ENCODE results near the gene MED7.
A peak's percentile ranks its signal among the peaks of the same experiment; 100 is the strongest.
"Not testable (repeated sequence)": the region's sequence is repeated elsewhere in the genome, so short reads cannot be mapped to it uniquely, and the experiment has no call there.

MED7 gene, protein sequence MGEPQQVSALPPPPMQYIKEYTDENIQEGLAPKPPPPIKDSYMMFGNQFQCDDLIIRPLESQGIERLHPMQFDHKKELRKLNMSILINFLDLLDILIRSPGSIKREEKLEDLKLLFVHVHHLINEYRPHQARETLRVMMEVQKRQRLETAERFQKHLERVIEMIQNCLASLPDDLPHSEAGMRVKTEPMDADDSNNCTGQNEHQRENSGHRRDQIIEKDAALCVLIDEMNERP

DNA sequence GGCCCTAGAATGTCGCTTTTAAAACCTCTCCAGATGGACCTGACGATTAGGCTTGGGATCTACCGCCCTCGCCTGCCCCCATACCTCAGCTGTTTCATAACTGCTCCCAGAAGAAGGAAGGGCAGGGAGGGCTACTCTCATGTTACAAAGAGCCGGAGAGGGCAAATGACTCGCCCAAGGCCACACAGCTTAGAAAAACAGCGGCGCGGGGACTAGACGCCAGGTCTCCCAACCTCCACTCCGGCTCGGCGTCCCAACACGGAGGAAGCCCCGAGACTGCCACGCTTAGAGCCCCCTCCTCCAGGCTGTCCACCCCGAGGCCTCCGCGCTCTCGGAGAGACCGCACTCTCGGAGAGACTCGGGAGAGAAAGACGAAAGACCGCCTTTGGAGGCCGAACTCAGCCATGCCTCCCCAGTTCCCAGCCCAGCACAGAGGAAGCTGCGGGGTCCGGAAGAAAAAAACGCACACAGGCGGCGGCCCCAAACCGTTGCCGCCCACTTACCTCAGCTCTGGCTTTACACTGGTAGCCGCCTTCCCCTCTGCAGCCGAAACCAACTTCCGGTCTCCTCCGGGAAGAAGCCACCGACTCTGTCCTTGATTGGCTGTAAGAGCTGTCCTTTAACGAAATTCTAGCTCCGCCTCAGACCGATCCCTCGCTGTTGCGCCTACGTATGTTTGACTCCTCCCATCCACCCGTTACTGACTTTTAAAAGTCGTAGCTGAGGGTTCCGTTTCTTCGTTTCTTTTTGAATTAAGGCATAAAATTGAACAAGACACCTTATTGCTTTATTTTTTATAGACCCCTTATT is at the start of gene MED7:
Gene MED7, minus strand, starts transcription at position 549 of the 810 bp plus-strand sequence. CDS start 3,434 bp downstream, outside the sequence.
- peak; percentile 91 for DNase-seq

GRCh38 chr5:157189223-157189622 is 46.6 kb upstream of the MED7 start:
- peak; percentile 54 for DNase-seq

DNA sequence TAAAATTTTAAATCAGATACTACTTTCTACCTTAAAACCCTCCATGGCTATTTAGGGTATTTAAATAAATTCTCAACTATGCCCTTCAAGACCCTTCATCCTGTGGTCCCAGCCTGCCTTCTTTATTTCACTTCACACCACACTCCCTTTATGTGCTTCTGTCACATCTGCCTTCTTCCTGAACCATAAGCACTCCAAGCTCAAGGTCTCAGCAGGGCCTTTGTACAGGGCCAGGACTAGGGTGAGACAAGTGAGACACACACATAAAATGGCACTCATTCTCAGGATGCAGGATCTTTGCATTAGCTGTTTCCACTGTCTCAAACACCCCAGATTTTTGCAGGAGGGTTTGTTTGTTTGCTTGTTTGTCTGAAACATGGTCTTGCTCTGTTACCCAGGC is 45.6 kb upstream of the MED7 start:
- DNase-seq = no peak

DNA sequence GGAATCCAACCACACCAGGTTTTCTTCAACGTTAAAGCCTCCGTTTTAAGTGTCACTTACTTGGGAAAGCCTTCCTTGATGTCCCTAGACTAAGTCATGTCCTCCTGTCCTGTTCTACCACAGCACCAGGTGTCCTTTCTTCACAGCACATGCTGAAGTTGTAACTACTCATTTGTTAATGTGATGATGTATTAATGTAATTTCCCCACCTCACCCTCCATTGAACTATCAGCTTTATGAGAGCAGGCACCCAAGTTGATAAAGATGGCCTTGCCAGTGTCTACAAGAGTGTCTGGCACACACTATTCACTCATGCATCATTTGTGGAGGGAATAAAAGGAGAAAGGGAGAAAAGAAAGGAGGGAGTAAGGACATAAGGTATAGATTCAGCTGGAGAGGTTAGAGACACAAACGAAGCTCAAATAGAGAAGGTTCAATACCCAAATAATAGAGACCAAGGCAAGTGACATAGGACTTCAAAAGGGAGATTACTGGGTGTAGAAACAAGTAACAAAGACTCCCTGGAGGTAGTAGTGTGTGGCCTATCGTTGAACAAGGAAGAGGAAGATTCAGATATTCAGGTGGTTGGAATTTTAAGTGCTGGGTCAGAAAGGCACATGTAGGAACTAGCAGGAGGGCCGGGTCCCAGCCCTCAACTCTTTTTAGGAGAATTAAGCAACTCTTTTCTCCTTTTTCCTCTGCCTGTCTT is 44.5 kb upstream of the MED7 start:
- DNase-seq = no peak

GRCh38 chr5:157186309-157187045 is 43.8 kb upstream of the MED7 start:
- DNase-seq = no peak

GRCh38 chr5:157185122-157185521 is 42.5 kb upstream of the MED7 start:
- not testable (repeated sequence) for DNase-seq

GRCh38 chr5:157184117-157184670 is 41.5 kb upstream of the MED7 start:
- DNase-seq = no peak

- no peak for DNase-seq
These were observed 39.6 kb upstream of the MED7 start for GRCh38 chr5:157182143-157182757.

GRCh38 chr5:157180374-157181264 is 38.0 kb upstream of the MED7 start, which contains the start of gene ITK:
ITK (plus strand) TSS chr5:157180840; CDS start chr5:157180978, 138 bp downstream.
- peak; percentile 16 for DNase-seq

DNA sequence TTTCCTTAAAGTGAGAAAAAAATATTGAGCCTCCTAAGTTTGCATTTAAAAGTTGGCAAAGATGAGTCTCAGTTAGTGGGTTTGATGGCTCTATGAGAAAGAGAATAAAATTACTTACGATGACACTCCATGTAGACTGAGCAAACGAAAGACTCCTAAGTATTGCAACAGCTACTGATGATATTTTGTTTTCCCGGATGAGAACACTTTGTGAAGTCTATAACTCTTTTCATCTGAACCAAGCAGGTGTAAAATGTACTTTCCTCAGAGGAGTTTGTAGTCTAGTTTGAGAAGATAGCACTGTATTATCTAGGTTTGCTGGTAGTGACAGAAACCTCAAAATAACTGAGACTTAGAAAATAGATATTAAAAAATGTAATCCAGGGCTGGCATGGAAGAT is 36.3 kb upstream of the MED7 start:
- no peak for DNase-seq

GRCh38 chr5:157177953-157178352 is 35.3 kb upstream of the MED7 start:
- no peak for DNase-seq

DNA sequence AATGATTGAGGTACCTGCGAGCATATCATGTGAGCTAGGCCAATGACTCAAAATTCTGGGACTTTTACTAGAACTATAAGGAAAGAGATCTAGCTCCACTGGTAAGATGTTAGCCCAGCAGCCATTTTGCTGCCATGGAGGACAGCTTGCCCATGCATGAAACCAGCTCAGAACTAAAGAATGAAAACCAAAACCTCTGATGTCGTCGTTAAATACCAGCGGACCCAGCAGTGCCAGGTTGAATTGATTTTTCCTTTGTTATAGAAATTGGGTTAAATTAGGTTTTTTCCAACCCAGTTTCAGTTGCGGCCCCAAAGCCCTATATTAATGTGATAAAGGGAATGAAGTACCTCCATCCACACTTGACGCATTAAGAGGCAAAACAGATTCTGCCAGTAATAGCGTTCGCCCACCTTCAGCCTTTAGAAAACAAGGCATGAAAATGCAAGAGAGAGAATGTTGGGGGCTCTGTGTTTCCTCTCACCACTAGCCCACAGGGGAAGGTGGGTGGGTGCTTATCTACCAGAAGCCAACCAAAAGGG is 32.5 kb upstream of the MED7 start:
- no peak for DNase-seq

- peak; percentile 93 for DNase-seq
These were observed 29.7 kb upstream of the MED7 start for GRCh38 chr5:157172403-157172802.

GRCh38 chr5:157168286-157168685 is 25.6 kb upstream of the MED7 start:
- no peak for DNase-seq

DNA sequence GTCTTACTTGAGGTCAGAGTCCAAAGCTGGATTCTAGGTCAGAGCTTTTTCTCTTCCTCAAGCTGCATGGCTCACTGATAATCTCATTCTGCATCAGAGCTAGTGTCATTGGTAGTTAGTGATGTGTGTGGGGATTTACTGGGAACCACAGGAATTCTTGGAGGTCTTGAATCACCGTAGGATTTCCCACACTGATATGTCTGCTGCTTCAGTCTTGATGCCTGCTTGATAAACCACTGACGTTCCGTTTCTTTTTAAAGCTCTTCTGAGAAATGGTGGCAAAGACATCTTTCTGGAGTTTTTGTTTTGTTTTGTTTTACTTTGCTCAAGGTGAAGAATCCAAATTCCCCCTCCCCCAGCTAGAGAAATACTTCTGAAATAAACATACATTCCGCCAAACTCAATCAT is 24.6 kb upstream of the MED7 start:
- DNase-seq = no peak

GRCh38 chr5:157166214-157167213 is 23.8 kb upstream of the MED7 start, which contains the start of gene GARIN3:
GARIN3 (minus strand) TSS chr5:157166264; CDS start chr5:157166168, 96 bp downstream.
- no peak for DNase-seq

- DNase-seq = no peak
These were observed 23.0 kb upstream of the MED7 start for GRCh38 chr5:157165668-157166067.

DNA sequence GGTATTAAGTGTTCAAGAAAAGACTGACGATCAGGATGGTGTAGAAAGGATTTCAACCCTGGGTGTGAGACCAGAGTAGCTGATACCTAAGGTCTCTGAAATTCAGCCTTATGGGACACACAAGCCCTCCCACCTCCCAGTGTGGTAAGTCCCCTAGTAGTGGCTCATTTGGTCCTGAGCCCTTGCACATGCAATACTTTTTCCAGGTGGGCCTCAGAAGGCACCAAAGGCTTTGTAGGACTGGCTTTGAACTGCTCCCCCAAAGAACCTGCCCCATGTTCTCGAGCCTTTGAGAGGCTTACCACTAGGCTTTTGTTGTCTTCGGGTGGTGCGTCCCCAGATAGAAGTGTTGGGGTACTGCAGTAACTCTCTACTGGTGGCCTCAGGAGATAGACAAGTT is 22.6 kb upstream of the MED7 start:
- DNase-seq = no peak

DNA sequence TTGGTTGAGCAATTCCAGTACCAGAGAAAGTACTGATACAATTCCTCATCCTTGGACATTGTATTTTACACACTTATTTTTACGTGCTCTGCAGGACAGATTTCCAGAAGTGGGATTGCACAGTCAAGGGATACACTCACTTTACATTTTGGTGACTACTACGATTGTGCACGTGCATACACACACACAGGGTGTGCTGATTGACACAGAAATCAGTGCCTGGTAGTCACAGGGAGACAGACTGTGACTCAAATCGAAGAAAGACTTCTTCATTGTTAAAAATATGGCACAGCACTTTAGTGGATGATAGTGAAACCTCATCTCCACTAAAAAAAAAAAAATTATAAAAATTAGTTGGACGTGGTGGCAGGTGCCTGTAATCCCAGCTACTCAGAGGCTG is 21.9 kb upstream of the MED7 start:
- DNase-seq = no peak
